GM19238 (cell line): Measurements from ENCODE around the gene GAL3ST2.
"Not testable (repeated sequence)": the region's sequence is repeated elsewhere in the genome, so short reads cannot be mapped to it uniquely, and the experiment has no call there.

Experiments used
- DNase-seq: peaks from one replicate; pipeline ENCODE4 v3.0.0; 2011; ENCODE audit warnings: low spot score; ENCODE audit not compliant: insufficient read length

The GAL3ST2 gene

GRCh38 chr2:241791385-241791784 is 14.8 kb downstream of the GAL3ST2 start:
- DNase-seq = not testable (repeated sequence)

GRCh38 chr2:241793385-241793784 is 16.8 kb downstream of the GAL3ST2 start:
- DNase-seq = no peak

- no peak for DNase-seq
Observed at GRCh38 chr2:241794250-241794823, 17.7 kb downstream of the GAL3ST2 start.

- DNase-seq = no peak
Observed at GRCh38 chr2:241795021-241795999, 18.7 kb downstream of the GAL3ST2 start.

GRCh38 chr2:241796209-241796608 is 19.6 kb downstream of the GAL3ST2 start:
- no peak for DNase-seq

- DNase-seq = no peak
Observed at GRCh38 chr2:241796610-241797138, 20.1 kb downstream of the GAL3ST2 start.

GRCh38 chr2:241797441-241798080 is 20.9 kb downstream of the GAL3ST2 start:
- DNase-seq = no peak

GRCh38 chr2:241798081-241798630 is 21.5 kb downstream of the GAL3ST2 start:
- no peak for DNase-seq

GRCh38 chr2:241798631-241799521 is 22.3 kb downstream of the GAL3ST2 start:
- no peak for DNase-seq

GRCh38 chr2:241799522-241800197 is 23.0 kb downstream of the GAL3ST2 start:
- no peak for DNase-seq

GRCh38 chr2:241800198-241800903 is 23.7 kb downstream of the GAL3ST2 start:
- DNase-seq = not testable (repeated sequence)

- no peak for DNase-seq
Observed at GRCh38 chr2:241801611-241802420, 25.2 kb downstream of the GAL3ST2 start.

GRCh38 chr2:241802421-241803318 is 26.0 kb downstream of the GAL3ST2 start:
- DNase-seq = no peak

- DNase-seq = no peak
Observed at GRCh38 chr2:241803387-241804325, 27.0 kb downstream of the GAL3ST2 start.

GRCh38 chr2:241804326-241805229 is 28.0 kb downstream of the GAL3ST2 start:
- DNase-seq = no peak
